Stimulated activated naive CD4-positive, alpha-beta T cell treated with Interleukin-2 at 50 U/mL for 16 hours (primary cell): Measurements from ENCODE around the gene ATP1A2.

ENCODE experiments used
- DNase-seq: peaks from one replicate; lab custom pipeline; 2025; lab: John Stamatoyannopoulos, UW

ATP1A2 gene

GRCh38 chr1:160146107-160146506 lies 30.5 kb downstream of the ATP1A2 start:
- DNase-seq = no peak

DNA sequence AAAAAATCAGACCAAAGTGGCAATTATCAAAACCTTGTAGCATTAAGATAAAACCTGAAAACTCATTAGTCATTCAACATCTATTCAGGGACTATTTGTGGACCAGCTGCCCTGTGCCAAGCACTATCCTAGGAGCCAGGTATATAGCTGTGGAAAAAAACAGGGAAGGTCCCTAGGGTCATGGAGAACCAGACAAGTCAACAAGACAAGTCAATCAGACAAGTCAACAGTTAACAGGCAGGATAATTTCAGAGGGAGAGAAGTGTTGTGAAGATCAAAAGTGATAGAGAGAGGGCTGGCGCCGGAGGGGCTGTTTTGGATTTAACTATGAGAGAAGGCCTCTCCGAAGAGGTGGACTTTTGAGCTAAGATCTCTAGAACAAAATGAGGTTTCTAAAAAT lies 32.6 kb downstream of the ATP1A2 start:
- no peak for DNase-seq

DNA sequence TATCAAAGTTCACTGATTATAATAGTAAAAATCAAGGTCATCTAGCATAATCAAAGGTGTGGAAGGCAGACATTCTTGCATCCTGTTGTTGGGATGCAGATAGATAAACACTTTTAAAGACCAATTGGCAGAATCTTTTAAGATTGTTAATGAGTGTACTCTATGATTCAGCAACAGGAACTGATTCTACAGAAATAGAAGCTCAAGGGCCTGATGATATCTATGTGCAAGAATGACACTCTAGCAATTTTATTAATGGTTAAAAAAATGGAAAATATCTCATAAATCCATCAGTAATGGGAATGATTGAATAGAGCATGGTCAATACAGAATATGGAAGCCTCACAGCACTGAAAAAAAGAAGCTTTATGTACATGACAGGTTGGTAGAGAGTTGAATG lies 33.7 kb downstream of the ATP1A2 start:
- DNase-seq = no peak

DNA sequence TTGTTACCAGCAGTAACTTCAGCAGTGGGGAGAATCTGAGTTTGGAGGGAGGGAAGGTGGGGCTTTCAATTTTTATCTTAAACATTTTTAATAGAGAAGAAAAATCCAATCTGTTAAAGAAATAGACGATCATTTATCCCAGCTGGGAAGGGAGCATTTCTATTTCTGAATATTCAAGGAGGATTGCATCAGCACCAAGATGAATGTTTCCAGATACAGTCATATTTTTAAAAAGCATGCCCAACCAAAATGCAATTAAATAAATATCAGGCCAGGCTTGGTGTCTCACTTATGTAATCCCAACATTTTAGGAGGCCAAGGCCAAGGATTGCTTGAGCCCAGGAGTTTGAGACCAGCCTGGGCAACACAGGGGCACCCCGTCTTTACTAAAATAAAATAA lies 34.2 kb downstream of the ATP1A2 start:
- no peak for DNase-seq

DNA sequence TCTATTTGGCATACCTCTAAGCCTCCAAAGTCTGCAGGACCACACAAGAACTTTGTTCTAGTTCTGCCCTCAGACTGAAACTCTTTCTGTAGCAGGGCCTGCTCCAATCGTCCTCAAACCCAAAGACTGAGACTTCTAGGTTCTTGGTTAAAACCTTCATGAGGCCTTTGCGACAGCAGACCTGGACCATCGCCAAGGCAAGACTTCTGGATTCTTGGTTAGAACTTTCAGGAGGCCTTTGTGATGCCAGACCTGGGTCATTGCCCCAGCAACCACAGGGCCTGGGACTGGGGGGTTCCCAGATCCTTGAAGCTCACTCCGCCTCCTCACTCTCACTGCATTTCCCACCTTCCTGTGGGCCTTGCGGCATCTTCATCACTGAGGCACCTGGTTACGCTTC lies 35.7 kb downstream of the ATP1A2 start, which contains the start of gene ATP1A4:
Gene ATP1A4 (plus strand): TSS at position 301 of the 400 bp plus-strand sequence. CDS start 438 bp downstream, outside the sequence.
- no peak for DNase-seq

GRCh38 chr1:160154790-160155189 lies 39.2 kb downstream of the ATP1A2 start:
- no peak for DNase-seq

- DNase-seq = no peak
Measured at GRCh38 chr1:160156361-160156760, 40.8 kb downstream of the ATP1A2 start.

GRCh38 chr1:160157174-160157573 lies 41.6 kb downstream of the ATP1A2 start:
- DNase-seq = no peak

GRCh38 chr1:160158031-160158430 lies 42.5 kb downstream of the ATP1A2 start:
- DNase-seq = no peak

DNA sequence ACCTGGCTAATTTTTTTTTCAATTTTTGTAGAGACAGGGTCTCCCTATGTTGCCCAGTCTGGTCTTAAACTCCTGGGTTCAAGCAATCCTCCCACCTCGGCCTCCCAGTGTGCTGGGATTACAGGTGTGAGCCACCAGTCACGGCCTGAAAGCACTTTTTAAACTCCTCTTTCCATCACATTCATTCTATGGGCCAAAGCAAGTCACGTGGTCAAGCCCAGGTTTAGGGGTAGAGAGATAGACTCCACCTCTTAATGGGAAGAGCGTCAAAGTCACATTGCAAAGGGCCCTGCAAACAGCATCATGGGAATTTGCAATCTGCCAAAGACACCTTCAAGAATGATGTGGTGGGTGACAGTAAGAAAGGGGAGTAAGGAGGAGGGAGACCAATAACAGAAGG lies 43.0 kb downstream of the ATP1A2 start:
- DNase-seq = no peak

- no peak for DNase-seq
Measured at GRCh38 chr1:160159846-160160245, 44.3 kb downstream of the ATP1A2 start.

- DNase-seq = no peak
Measured at GRCh38 chr1:160161965-160162705, 46.6 kb downstream of the ATP1A2 start.

DNA sequence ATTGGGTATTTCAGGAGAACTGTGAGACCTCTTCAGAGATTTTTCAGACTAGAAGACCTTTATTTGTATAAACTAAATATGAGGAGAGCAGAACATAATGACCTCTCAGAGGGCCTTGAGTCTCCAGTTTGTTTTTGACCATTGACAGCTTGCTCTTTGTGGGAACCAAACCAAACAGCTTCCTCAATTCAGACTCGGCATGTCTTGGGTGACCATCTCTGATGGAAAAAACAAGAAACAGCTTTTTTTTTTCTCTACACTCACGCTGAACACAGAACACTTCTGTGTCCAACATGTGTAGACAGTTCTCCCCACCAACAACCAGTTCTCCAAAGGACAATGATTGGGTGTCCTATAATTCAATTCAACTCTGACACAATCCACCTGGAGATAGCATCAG lies 47.4 kb downstream of the ATP1A2 start:
- no peak for DNase-seq

DNA sequence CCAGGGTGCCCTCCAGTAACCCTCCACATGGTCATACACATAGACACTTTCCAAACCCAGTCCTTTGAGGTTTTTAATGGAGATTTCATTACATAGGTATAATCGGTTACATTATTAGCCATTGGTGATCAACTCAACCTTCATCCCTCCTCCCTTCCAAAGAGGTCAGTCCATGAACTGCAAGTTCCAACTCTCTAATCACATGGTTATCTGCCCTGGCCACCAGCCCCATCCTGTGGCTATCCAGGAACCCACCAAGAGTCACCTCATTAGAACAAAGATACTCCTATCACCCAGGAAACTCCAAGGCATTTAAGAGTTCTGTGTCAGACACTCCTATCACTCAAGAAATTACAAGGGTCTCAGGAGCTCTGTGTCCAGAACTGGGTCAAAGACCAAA lies 48.1 kb downstream of the ATP1A2 start:
- no peak for DNase-seq

DNA sequence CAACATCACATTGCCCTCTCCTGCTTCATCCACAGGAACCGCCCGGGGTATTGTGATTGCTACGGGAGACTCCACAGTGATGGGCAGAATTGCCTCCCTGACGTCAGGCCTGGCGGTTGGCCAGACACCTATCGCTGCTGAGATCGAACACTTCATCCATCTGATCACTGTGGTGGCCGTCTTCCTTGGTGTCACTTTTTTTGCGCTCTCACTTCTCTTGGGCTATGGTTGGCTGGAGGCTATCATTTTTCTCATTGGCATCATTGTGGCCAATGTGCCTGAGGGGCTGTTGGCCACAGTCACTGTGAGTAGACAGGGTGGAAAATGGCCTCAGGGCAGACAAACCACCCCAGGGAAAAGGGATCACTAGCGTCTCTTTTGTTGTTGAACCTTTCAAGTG lies 48.6 kb downstream of the ATP1A2 start:
- DNase-seq = no peak

DNA sequence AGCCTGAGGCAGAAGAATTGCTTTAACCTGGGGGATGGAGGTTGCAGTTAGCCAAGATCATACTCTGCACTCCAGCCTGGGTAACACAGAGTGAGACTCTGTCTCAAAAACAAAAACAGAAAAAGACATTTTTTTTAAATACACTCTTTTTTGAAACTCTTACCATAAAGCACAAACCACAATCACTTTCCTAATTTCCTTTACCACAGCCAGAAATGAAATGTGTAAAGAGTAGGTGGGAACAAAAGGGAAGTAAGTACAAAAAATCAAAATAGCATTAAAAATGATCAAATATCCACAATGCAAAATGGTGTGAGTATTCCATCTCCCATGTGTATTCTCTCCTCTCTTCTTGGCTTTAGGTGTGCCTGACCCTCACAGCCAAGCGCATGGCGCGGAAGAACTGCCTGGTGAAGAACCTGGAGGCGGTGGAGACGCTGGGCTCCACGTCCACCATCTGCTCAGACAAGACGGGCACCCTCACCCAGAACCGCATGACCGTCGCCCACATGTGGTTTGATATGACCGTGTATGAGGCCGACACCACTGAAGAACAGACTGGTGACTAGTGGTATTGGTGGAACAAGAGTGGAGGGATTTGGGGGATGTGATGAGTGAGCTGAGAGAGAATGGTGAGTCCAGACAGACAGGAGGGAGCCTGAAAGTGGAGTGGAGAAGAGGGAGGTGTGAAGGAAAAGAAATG lies 50.8 kb downstream of the ATP1A2 start:
- no peak for DNase-seq

DNA sequence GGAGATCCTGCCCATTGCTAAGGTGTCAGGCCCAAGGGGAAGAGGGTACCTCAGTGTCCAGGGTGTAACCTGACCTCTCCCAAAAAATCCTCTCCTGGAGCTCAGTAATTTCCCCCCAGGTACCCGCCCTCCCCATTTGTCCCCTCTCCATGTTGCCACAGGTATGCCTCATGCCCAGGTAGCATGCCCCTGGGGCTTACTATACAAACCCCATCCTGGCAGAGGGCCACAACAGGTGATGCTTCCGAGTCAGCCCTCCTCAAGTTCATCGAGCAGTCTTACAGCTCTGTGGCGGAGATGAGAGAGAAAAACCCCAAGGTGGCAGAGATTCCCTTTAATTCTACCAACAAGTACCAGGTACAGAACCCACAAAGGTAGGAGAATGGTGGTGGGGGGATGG lies 51.5 kb downstream of the ATP1A2 start:
- no peak for DNase-seq

GRCh38 chr1:160167580-160167979 lies 52.0 kb downstream of the ATP1A2 start:
- no peak for DNase-seq

GRCh38 chr1:160168016-160168415 lies 52.5 kb downstream of the ATP1A2 start:
- no peak for DNase-seq

DNA sequence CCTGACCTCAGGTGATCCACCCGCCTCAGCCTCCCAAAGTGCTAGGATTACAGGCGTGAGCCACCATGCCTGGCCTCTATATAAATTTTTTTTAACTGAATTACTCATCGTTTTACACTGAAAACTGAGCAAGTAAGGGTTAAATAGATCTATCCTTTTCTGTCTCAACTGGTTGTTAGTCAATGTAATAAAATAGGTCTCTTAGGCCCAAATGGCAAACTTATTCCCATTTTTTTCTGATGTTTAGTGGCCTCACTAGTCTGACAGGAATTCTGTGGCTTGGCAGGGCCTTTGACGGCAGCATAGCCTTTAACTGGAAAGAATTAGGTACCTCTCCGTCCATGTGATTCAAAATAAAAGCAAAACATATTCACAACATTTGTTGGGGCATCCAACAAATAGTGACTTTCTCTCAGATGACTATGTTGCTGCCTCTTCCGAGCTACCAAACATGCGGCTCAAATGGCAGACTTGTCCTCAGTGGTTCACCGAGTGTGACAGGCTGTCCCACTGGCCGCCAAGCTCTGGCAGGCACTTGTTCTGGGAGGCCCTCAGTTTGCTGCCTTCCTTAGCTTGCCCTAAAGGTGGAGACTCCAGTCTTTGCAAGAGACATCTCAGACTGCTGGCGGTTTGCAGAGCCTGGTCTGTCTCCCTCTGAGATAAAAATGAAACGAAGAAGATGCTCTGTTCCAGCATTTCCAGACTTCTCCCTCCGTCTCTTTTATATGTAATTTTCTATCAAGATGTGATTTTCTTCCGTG lies 53.2 kb downstream of the ATP1A2 start:
- no peak for DNase-seq

DNA sequence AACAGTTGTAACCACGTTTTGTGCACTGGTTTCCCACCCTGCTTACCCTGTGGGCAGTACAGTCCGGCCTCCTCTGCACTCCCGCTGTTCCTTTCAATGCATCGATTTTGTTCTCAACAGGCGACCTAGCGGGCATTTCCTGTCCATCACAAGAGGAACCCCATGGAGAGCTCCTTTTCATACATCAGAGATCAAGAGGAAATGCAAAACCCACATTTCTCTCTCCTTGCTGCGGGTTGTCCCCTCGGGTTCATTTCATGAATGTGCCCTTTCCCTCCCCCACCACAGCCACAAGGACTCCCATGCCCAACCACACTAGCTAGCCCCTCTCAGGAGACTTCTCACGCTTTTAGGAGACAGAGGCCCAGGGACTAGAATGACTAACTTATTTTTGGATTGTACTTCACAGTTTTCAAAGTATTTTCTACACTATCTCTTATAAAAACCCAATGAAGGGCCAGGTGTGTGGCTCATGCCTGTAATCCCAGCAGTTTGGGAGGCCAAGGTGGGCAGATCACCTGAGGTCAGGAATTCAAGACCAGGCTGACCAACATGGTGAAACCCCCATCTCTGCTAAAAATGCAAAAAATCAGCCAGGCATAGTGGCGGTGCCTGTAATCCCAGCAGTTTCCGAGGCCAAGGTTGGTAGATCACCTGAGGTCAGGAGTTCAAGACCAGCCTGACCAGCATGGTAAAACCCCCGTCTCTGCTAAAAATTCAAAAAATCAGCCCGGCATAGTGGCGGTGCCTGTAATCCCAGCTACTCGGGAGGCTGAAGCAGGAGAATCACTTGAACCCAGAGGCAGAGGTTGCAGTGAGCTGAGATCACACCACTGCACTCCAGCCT lies 54.2 kb downstream of the ATP1A2 start:
- DNase-seq = no peak

DNA sequence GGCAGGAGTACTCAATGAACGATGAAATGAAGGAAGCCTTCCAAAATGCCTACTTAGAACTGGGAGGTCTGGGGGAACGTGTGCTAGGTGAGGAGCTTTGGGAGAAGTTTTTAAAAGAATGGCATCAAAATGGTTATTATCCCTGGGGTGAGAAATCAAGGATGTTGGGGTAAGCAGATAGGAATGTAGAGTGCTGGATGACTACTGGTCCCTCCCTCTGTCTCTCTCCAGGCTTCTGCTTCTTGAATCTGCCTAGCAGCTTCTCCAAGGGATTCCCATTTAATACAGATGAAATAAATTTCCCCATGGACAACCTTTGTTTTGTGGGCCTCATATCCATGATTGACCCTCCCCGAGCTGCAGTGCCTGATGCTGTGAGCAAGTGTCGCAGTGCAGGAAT lies 55.8 kb downstream of the ATP1A2 start:
- DNase-seq = no peak
